AG09309 (cell line): ENCODE data around the gene RHBDL2.
A peak's percentile ranks its signal among the peaks of the same experiment; 100 is the strongest.
"Not testable (repeated sequence)": the region's sequence is repeated elsewhere in the genome, so short reads cannot be mapped to it uniquely, and the experiment has no call there.

Experiments
- DNase-seq: peaks from one replicate; pipeline ENCODE4 v3.0.0-alpha.2; 2010; ENCODE audit warnings: low read depth
- H3K4me3 ChIP-seq: 2 replicates; pipeline ENCODE4 v1.5.1; 2011; ENCODE audit warnings: mild to moderate bottlenecking, low read depth, low read length, moderate library complexity; ENCODE audit not compliant: control insufficient read depth
- TF ChIP-seq, protein P1 (sequence below): IDR thresholded peaks from 2 replicates; pipeline ENCODE4 v1.5.1; 2011; ENCODE audit warnings: mild to moderate bottlenecking, low read depth, low read length, inconsistent platforms; ENCODE audit not compliant: insufficient read depth, control insufficient read depth; ENCODE audit errors: missing control alignments

Gene RHBDL2, protein sequence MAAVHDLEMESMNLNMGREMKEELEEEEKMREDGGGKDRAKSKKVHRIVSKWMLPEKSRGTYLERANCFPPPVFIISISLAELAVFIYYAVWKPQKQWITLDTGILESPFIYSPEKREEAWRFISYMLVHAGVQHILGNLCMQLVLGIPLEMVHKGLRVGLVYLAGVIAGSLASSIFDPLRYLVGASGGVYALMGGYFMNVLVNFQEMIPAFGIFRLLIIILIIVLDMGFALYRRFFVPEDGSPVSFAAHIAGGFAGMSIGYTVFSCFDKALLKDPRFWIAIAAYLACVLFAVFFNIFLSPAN

DNA sequence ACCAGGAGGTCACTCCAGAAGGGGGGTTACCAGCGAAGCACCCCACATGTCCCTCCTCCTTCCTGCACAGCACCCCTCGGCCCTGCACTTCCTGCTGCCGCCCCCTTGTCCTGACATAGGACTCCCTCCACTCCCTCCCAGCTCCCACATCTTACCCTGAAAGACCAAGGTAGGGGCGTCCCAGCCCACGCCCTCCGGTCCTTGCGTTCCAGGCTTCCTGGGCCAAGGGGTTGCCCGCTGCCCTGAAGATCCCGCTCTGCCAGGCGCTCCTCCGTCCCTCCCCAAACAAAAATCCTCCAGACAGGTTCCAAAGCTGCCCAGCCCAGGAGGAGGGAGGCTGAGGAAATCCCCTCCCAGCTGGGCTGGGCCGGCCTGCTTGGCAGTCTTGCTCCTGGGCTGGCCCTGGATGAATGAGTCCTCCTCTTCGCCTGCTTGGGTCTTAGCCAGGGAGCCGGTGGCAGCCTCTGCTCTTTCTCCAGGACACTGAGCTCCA lies at the start of gene RHBDL2:
RHBDL2 (minus strand) TSS at position 304 of the 493 bp plus-strand sequence. CDS start 22,618 bp downstream, outside the sequence.
- peak within 1 kb of the TSS; percentile 56 for H3K4me3 ChIP-seq
- DNase-seq = no peak
- TF ChIP-seq, protein P1, sequence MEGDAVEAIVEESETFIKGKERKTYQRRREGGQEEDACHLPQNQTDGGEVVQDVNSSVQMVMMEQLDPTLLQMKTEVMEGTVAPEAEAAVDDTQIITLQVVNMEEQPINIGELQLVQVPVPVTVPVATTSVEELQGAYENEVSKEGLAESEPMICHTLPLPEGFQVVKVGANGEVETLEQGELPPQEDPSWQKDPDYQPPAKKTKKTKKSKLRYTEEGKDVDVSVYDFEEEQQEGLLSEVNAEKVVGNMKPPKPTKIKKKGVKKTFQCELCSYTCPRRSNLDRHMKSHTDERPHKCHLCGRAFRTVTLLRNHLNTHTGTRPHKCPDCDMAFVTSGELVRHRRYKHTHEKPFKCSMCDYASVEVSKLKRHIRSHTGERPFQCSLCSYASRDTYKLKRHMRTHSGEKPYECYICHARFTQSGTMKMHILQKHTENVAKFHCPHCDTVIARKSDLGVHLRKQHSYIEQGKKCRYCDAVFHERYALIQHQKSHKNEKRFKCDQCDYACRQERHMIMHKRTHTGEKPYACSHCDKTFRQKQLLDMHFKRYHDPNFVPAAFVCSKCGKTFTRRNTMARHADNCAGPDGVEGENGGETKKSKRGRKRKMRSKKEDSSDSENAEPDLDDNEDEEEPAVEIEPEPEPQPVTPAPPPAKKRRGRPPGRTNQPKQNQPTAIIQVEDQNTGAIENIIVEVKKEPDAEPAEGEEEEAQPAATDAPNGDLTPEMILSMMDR = no peak

DNA sequence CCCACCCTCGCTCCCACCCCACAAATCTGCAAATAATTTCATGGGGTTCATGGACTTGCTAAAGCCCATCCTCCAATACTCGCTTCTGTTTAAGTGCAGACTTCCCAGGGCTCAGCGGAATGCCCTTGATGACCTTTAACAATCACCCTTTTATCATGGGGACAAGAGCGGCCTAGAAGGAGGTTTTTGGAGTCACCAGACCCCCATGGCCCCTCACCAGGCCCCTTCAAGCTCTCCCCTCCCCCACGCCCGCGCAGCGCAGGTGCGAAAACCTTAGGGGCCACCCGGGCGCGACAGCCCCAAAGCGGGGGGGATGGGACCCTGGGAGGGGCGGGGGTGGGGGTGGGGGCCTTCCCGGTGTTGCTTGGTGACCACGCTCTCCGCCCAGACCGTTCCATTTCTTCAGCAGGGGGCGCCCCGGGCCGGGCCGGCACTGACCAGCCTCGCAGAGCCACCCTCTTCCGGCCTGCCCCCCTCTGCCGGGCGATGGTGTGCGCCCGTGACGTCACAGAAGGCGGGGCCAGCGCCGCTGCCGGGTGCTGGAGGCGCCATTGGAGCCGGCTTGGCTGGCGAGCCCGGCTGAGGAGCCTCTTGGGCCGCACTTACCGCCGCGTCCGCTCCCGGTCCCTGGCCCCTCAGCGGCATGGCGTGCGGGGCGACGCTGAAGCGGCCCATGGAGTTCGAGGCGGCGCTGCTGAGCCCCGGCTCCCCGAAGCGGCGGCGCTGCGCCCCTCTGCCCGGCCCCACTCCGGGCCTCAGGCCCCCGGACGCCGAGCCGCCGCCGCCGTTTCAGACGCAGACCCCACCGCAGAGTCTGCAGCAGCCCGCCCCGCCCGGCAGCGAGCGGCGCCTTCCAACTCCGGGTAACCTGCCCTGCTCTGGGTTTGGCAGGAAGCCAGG lies 49.4 kb upstream of the RHBDL2 start, which contains the start of gene AKIRIN1:
AKIRIN1 (plus strand) TSS at position 539 of the 900 bp plus-strand sequence; CDS start at position 644, 105 bp downstream.
- TF ChIP-seq, protein P1 = no peak
- peak within 1 kb of the TSS; percentile 99 for H3K4me3 ChIP-seq
- peak; percentile 90 for DNase-seq

DNA sequence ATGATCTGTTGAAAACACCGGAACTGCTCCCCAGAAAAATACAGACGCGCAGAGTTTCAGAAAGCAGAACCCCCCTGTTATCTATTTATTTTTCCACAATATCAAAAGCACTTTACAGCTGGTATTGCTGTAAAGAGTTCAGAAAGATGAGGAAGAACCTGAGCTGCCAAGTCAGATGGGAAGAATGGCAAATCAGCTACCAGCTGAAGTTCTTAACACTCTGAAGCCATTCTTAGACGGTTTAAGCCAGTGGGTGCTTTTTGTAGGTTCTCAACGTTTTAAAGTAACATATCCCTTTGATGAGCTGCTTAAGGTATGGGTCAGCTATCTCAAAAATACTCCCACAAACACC lies 48.7 kb upstream of the RHBDL2 start:
- H3K4me3 ChIP-seq = peak overlapping the region; percentile 75
- DNase-seq = no peak
- TF ChIP-seq, protein P1 = no peak

DNA sequence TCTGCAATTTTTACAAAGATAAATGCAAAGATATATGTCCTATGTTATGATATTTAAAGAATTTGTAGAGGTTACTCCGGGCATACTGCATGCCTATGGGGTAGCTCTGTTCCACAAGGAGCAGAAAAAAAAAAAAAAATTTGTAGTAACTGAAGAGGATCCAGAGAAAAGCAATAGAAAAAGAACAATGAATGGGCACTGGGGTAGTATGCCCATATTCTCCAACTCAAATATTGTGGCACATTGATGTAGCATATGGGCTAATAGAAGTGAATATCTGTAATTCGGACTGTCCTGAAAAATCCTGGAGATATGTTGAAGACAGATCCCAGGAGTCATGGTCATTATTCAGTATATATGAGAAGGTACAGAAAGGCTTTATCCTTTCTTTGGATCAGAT lies 48.3 kb upstream of the RHBDL2 start:
- TF ChIP-seq, protein P1 = no peak
- DNase-seq = no peak
- no peak overlapping the region for H3K4me3 ChIP-seq

DNA sequence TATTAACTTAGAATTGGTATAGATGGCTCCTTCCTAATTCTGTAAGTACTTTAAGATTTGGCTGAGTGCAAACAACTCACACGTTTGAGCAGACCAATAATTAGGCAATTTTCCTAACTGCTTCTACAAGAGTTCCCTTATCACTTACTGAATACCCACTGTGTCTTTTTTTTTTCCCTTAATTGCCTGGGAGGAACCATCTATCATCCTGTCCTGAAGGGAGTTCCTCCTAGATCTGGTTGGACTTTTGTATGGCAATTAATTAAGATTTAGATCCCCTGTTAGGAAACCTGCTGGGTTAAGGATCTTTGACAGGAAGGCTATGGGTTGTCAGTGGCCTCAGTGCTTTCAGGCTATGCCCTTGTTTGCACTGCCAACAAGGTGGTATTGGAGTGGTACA lies 37.8 kb upstream of the RHBDL2 start:
- not testable (repeated sequence) for DNase-seq, H3K4me3 ChIP-seq

DNA sequence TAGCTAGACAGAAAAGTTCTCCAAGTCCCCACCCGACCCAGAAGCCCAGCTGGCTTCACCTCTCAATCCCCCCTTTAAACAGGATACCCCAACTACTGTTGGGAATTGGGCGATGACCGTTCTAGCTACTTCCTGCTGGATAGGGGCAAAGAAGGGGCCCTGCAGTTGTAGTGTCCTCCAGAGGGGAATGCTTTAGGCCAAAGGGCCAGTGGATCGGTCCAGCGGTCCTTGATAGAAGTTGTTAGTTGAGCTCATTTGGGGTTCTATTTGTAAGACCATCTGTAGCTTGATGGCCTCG lies 36.6 kb upstream of the RHBDL2 start:
- not testable (repeated sequence) for H3K4me3 ChIP-seq, DNase-seq

DNA sequence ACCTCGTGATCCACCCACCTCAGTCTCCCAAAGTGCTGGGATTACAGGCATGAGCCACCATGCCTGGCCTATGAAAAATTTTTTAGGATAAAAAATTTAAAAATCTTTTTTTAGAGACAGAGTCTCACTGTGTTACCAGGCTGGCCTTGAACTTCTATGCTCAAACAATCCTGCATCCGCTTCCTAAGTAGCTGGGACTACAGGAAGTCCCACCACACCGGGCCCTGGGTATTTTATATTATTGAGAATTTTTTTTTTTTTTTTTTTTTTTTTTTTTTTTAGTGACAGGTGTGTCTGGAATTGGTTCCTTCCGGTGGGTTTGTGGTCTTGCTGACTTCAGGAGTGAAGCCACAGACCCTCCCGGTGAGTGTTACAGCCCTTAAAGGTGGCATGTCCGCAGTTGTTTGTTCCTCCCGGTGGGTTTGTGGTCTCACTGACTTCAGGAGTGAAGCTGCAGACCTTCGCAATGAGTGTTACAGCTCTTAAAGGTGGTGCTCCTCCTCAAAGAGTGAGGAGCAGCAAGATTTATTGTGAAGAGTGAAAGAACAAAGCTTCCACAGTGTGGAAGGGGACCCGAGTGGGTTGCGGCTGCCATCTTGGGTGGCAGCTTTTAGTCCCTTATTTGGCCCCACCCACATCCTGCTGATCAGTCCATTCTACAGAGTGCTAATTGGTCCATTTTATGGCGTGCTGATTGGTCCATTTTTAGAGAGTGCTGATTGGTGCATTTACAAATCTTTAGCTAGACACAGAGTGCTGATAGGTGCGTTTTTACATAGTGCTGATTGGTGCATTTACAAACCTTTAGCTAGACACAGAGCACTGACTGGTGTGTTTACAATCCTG lies 36.0 kb upstream of the RHBDL2 start:
- not testable (repeated sequence) for H3K4me3 ChIP-seq, DNase-seq
